H1 (cell line): Measurements from ENCODE around the gene GALNT2.

Experiments used
- CHD1 ChIP-seq: IDR thresholded peaks from 2 replicates; pipeline ENCODE4 v1.6.1; 2012; ENCODE audit warnings: low read depth, low read length, improper control_type of control experiment
- CREB1 ChIP-seq: IDR thresholded peaks from 2 replicates; pipeline ENCODE4 v1.6.1; 2012; ENCODE audit warnings: inconsistent platforms
- EP300 ChIP-seq, 2 experiments: IDR thresholded peaks; 1 replicate in 1 of 2; 2 replicates in 1 of 2; pipeline ENCODE4 v1.6.1; 2011 to 2012; ENCODE audit warnings: low read depth in 2 of 2, low read length in 2 of 2, mild to moderate bottlenecking in 2 of 2, borderline replicate concordance in 1 of 2, inconsistent platforms in 1 of 2, moderate library complexity in 1 of 2
- GTF2F1 ChIP-seq: IDR thresholded peaks from 2 replicates; pipeline ENCODE4 v1.6.1; 2012; ENCODE audit warnings: low read depth, low read length, improper control_type of control experiment, borderline replicate concordance
- POLR2A ChIP-seq, 2 experiments: IDR thresholded peaks; 1 replicate in 1 of 2; 2 replicates in 1 of 2; pipeline ENCODE4 v1.6.1; 2011; ENCODE audit warnings: low read depth in 2 of 2, low read length in 2 of 2, mild to moderate bottlenecking in 2 of 2; ENCODE audit errors: control extremely low read depth in 1 of 2
- POLR2AphosphoS5 ChIP-seq: IDR thresholded peaks from 2 replicates; pipeline ENCODE4 v1.6.1; 2011; ENCODE audit warnings: low read depth, low read length
- RAD21 ChIP-seq, 2 experiments: IDR thresholded peaks in 1 of 2; conservative IDR thresholded peaks in 1 of 2; 2 replicates each; pipeline ENCODE4 v1.6.1; 2011; ENCODE audit warnings: low read depth in 2 of 2, low read length in 2 of 2, improper control_type of control experiment in 1 of 2, inconsistent platforms in 1 of 2, mild to moderate bottlenecking in 1 of 2, moderate library complexity in 1 of 2
- RFX5 ChIP-seq: IDR thresholded peaks from 2 replicates; pipeline ENCODE4 v1.6.1; 2011; ENCODE audit warnings: low read depth, low read length, improper control_type of control experiment, borderline replicate concordance
- SIN3A ChIP-seq, 2 experiments: IDR thresholded peaks in 1 of 2; conservative IDR thresholded peaks in 1 of 2; 2 replicates each; pipeline ENCODE4 v1.6.1; 2011 to 2012; ENCODE audit warnings: low read length in 2 of 2, improper control_type of control experiment in 1 of 2, low read depth in 1 of 2, mild to moderate bottlenecking in 1 of 2
- TEAD4 ChIP-seq: IDR thresholded peaks from 2 replicates; pipeline ENCODE4 v1.6.1; 2012; ENCODE audit warnings: low read depth, low read length, inconsistent platforms, mixed read lengths
- YY1 ChIP-seq: IDR thresholded peaks from 2 replicates; pipeline ENCODE4 v1.6.1; 2011; ENCODE audit warnings: low read depth, mild to moderate bottlenecking, low read length
- TF ChIP-seq, protein P1 (sequence below), 3 experiments: IDR thresholded peaks; 1 replicate in 2 of 3; 2 replicates in 1 of 3; pipeline versions ENCODE4 v1.5.1 to v1.6.1; 2011; ENCODE audit warnings: low read length in 3 of 3, mild to moderate bottlenecking in 3 of 3, inconsistent platforms in 2 of 3, low read depth in 1 of 3, moderate library complexity in 1 of 3; ENCODE audit not compliant: insufficient read depth in 1 of 3; ENCODE audit errors: control extremely low read depth in 1 of 3
- TF ChIP-seq, protein P2 (sequence below): IDR thresholded peaks from 2 replicates; pipeline ENCODE4 v1.6.1; 2012; ENCODE audit warnings: low read length, inconsistent platforms
- TF ChIP-seq, protein P3 (sequence below): IDR thresholded peaks from 2 replicates; pipeline ENCODE4 v1.6.1; 2011; ENCODE audit warnings: low read depth, mild to moderate bottlenecking, low read length; ENCODE audit not compliant: insufficient read depth

DNA sequence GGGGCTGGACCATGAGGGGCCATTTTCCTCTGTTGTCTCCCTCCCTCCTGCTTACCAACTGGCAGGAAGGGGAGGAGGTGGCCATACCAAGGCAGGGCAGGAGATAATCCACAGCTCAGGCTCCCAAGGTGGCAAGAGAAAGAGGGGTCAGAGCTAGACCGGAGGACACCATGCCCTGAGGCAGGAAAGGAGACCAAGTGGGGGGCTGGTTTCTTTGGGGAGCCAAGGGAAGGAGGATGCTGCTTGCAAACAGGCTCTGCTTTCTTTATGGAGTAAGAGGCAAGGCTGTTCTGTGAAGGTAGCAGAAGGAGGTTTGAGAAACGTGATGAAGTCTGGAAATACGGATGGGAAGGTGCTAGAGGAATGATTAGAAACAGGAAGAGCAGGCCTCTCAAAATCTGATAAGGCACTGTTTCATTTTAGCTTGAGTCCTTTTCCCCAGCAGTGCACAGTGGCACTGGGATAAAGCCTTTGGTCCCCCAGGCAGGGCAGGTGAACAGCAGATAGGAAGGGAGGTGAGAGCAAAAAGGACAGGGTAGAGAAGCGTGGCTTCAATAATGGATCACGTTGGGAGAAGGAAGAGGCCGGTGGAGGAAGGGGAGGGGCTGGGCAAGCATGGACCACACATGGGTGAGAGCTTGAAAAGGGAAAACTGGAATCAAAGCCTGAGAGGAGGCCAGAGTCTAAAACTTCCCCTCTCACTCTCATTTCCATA, 44.2 kb upstream of the GALNT2 start:
- no peak for TF ChIP-seq RFX5
- TF ChIP-seq, protein P1, sequence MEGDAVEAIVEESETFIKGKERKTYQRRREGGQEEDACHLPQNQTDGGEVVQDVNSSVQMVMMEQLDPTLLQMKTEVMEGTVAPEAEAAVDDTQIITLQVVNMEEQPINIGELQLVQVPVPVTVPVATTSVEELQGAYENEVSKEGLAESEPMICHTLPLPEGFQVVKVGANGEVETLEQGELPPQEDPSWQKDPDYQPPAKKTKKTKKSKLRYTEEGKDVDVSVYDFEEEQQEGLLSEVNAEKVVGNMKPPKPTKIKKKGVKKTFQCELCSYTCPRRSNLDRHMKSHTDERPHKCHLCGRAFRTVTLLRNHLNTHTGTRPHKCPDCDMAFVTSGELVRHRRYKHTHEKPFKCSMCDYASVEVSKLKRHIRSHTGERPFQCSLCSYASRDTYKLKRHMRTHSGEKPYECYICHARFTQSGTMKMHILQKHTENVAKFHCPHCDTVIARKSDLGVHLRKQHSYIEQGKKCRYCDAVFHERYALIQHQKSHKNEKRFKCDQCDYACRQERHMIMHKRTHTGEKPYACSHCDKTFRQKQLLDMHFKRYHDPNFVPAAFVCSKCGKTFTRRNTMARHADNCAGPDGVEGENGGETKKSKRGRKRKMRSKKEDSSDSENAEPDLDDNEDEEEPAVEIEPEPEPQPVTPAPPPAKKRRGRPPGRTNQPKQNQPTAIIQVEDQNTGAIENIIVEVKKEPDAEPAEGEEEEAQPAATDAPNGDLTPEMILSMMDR (IDR thresholded peaks at IDR 0.05; ENCODE audit: control extremely low read depth in 1 of 3, insufficient read depth in 1 of 3, low read depth in 1 of 3, low read length in 3 of 3): no peak
- TF ChIP-seq EP300 (IDR thresholded peaks at IDR 0.05; ENCODE audit: borderline replicate concordance in 1 of 2, low read depth in 2 of 2, low read length in 2 of 2): no peak
- TF ChIP-seq RAD21 (IDR thresholded peaks at IDR 0.05 in 1 of 2, conservative IDR thresholded peaks at IDR 0.05 in 1 of 2; ENCODE audit: low read depth in 2 of 2, low read length in 2 of 2): no peak
- no peak for TF ChIP-seq POLR2AphosphoS5
- TF ChIP-seq, protein P2, sequence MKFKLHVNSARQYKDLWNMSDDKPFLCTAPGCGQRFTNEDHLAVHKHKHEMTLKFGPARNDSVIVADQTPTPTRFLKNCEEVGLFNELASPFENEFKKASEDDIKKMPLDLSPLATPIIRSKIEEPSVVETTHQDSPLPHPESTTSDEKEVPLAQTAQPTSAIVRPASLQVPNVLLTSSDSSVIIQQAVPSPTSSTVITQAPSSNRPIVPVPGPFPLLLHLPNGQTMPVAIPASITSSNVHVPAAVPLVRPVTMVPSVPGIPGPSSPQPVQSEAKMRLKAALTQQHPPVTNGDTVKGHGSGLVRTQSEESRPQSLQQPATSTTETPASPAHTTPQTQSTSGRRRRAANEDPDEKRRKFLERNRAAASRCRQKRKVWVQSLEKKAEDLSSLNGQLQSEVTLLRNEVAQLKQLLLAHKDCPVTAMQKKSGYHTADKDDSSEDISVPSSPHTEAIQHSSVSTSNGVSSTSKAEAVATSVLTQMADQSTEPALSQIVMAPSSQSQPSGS: no peak
- TF ChIP-seq YY1: no peak
- TF ChIP-seq TEAD4: no peak
- TF ChIP-seq POLR2A (IDR thresholded peaks at IDR 0.05; ENCODE audit: control extremely low read depth in 1 of 2, low read depth in 2 of 2, low read length in 2 of 2): no peak
- TF ChIP-seq CREB1: no peak
- TF ChIP-seq SIN3A (conservative IDR thresholded peaks at IDR 0.05 in 1 of 2, IDR thresholded peaks at IDR 0.05 in 1 of 2; ENCODE audit: low read depth in 1 of 2, low read length in 2 of 2): no peak
- TF ChIP-seq, protein P3, sequence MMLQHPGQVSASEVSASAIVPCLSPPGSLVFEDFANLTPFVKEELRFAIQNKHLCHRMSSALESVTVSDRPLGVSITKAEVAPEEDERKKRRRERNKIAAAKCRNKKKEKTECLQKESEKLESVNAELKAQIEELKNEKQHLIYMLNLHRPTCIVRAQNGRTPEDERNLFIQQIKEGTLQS: no peak
- TF ChIP-seq CHD1: no peak
- TF ChIP-seq GTF2F1: no peak
